Stomach (tissue), 4 donors: ENCODE results near the gene PHB1.

Experiments
- POLR2A ChIP-seq, 4 donors: fragments of 450-650 bp; IDR thresholded peaks; one replicate each; pipeline ENCODE4 v1.6.1; 2016; ENCODE audit warnings: antibody characterized with exemption in 4 of 4, control low read depth in 2 of 4, mild to moderate bottlenecking in 1 of 4, moderate library complexity in 1 of 4
- TF ChIP-seq, protein P1 (sequence below), 7 experiments: fragments of 450-650 bp in 4 of 7; fragments of 200-600 bp in 3 of 7; sonication (generic) in 3 of 7; IDR thresholded peaks; one replicate each; pipeline ENCODE4 v1.5.1; 2016 to 2019; ENCODE audit warnings: antibody characterized with exemption in 7 of 7, control low read depth in 2 of 7, mild to moderate bottlenecking in 1 of 7

- no peak for TF ChIP-seq POLR2A (IDR thresholded peaks at IDR 0.05)
- TF ChIP-seq, protein P1, sequence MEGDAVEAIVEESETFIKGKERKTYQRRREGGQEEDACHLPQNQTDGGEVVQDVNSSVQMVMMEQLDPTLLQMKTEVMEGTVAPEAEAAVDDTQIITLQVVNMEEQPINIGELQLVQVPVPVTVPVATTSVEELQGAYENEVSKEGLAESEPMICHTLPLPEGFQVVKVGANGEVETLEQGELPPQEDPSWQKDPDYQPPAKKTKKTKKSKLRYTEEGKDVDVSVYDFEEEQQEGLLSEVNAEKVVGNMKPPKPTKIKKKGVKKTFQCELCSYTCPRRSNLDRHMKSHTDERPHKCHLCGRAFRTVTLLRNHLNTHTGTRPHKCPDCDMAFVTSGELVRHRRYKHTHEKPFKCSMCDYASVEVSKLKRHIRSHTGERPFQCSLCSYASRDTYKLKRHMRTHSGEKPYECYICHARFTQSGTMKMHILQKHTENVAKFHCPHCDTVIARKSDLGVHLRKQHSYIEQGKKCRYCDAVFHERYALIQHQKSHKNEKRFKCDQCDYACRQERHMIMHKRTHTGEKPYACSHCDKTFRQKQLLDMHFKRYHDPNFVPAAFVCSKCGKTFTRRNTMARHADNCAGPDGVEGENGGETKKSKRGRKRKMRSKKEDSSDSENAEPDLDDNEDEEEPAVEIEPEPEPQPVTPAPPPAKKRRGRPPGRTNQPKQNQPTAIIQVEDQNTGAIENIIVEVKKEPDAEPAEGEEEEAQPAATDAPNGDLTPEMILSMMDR (IDR thresholded peaks at IDR 0.05) = no peak
Measured at GRCh38 chr17:49437696-49438435, 23.2 kb upstream of the PHB1 start.
